NT2/D1 (cell line): ENCODE data around the gene ZNF324.

Experiments
- SUZ12 ChIP-seq: IDR thresholded peaks from 2 replicates; pipeline ENCODE4 v1.6.1; 2011; ENCODE audit not compliant: insufficient read length, insufficient read depth; ENCODE audit errors: extremely low read depth
- YY1 ChIP-seq: IDR thresholded peaks from 2 replicates; pipeline ENCODE4 v1.6.1; 2011; ENCODE audit not compliant: insufficient read length, insufficient read depth

- TF ChIP-seq SUZ12 (no peak), YY1 (no peak)
Observed at GRCh38 chr19:58522709-58523108, 55.8 kb downstream of the ZNF324 start.
